DMS53 treated with DMSO at 0.1 percent for 48 hours (cell line): Measurements from ENCODE around the gene YARS1.

Experiments
- DNase-seq: peaks from one replicate; lab custom pipeline; 2025; ENCODE audit not compliant: unreplicated experiment; lab: John Stamatoyannopoulos, UW

Gene YARS1

DNA sequence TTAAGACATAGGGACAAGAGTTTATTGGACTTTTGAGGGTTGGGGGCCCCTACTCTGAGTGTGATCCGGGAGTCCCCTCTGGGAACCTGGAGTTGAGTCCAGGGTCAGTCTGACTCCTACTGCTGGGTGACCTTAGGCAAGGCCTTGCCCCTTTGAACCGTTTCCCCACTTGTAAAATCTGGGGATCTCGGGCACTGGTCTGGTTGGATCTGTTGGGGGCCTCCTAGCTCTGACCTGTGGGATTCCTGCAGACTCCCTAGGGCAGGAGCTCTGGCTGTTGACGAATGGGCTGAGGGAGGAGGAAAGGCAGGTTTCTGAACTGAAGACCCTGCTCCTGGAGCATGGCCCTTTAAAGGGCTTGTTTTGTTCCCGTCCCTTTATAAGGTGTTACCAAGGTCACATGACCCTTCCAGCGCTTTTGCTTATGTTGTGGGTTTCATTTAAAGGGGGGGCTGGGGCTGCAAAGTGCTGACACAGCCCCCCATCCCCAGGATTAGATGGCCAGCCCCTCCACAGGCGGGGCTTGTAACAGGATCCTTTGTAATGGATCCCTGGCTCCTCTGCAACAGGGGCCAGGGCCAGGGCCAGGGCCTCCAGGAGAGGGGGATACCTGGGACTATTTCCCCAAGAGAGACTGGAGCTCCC lies 50.7 kb downstream of the YARS1 start:
- DNase-seq = no peak

- DNase-seq = no peak
These were observed 51.4 kb downstream of the YARS1 start for GRCh38 chr1:32765570-32766327.

- no peak for DNase-seq
These were observed 52.2 kb downstream of the YARS1 start for GRCh38 chr1:32764826-32765569.

GRCh38 chr1:32763221-32763620 lies 53.9 kb downstream of the YARS1 start:
- no peak for DNase-seq

DNA sequence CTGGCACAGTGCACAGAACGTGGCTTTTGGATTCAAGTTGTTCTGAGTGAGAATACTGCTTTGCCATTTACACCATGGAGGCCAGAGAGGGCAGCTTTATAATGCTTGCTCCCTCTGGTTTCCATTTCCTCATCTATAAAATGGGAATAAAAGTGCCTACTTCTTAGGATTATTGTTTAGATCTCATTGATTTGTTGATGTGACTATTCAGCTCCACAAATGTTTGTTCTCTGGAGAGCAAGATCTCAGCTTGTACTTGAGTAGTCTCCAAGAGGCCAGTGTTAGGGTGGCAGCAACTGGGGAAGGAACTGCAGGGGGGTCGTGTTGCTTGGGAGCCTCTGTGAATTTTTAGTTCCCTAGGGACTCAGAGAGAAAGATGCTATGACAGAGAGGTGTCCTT lies 55.2 kb downstream of the YARS1 start:
- DNase-seq = no peak

DNA sequence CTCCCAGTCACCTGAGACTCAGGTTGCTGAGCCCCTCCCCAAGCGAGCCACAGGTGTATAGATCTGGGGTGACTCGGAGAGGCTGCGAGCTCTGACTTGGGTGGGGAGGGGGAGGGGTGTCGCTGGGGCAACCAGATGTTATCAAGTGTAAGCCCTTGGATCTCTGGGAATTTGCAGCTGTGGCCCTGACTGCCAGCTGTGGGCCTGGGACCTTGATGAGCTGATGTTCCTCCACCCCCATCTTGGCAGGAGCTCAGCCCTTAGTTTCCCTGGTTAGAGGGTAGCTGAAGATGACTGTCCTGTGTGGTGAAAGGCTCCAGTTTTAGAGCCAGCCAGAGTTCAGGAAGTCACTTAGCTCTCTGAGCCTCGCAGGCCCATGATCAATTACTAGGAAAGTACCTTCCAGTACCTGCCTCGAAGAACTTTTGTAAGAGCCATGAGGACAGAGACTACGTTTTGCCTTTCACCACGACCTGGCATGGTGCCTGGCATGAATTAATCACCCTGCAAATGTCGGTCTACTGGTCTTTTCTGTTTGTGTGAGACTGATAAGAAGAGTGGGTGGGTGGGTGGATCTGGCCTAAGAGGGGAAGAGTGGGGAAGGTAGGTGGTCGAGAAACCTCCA lies 55.8 kb downstream of the YARS1 start:
- DNase-seq = no peak

DNA sequence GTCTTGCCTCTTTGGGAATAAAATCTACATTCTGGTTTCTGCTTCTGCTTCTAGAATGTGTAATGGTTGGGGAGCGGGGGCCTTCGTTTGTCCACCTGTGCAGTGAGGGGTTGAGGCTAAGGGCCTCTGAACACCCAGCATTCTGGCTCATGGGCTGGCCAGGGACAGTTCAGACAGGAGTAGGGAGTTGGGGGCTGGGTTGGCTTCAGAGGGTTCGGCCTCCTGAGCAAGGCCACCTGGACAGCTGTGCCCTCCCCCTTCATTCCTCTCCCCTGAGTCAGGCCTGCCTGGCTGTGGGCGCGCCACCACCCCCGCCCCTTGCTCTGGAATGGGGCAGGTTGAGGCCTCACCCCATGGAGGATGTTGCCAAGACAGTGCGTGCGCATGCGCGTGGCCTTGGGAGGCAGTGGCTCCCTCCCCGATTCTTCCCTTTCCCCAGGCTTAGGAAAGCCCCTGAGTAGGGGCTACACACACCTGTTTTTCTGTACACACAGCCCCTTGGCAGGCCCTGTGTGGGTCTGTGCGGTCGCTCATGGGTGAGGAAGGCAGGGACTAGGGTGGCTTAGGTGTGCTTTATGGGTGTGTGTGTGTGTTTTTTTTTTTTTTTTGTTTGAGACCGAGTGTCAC lies 57.0 kb downstream of the YARS1 start:
- no peak for DNase-seq

- peak; percentile 39 for DNase-seq
These were observed 57.6 kb downstream of the YARS1 start for GRCh38 chr1:32759521-32759981.

DNA sequence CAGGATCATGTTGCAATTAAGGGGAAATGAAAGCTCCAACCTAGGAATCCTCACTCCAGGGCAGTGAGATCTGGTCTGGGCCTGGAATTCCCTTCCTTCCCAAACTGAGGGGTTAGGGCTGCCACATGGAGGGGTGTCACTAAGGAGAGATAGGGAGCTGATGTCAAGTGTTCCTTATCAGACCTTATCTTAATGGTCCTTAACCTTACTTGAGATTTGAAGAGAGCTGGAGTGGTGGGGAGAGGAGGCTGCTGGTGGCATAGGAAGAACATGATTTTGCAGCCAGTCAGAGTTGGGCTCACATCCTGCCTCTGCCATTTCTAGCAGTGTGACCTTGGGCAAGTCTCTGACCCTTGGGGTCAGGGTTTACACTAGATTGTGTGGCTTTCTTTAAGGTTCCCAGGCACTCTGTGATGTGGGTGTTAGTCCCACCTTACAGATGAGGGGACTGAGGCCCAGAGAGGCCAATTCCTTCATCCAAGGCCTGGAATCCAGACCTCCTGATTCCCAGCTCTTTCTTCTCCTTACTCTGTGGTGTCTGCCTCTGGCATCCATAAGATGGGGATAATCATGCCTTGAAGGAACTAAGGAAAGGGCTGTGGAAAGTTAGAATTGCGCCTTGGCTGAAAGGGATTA lies 58.2 kb downstream of the YARS1 start:
- no peak for DNase-seq

DNA sequence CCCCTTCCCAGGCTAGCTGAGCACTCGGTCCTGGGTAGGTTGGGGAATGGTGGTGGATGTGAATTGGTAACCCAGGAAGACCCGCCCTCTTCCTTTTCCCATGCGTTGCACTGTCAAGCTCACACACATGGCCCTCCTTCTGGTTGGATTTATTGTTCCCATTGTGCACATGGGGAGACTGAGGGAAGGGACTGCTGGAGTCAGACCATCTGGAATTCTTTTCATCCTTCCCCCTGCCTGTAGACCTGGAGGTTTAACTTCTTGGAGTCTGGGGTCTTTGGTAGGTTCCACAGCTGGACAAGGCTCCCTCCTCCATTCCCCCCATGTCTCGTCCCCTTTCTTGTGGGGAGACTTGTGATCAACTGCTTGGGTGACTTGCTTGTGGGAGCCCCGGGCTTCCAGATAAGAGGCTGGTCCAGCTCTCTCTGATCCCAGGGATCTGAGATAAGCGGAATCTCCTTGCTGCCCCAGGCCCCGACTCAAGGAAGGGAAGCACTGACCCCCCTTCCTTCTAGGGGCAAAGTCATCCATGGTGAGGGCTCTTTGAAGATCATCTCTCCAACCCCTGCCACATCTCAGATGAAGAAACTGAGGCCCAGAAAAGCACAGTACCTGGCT lies 58.9 kb downstream of the YARS1 start:
- DNase-seq = no peak

DNA sequence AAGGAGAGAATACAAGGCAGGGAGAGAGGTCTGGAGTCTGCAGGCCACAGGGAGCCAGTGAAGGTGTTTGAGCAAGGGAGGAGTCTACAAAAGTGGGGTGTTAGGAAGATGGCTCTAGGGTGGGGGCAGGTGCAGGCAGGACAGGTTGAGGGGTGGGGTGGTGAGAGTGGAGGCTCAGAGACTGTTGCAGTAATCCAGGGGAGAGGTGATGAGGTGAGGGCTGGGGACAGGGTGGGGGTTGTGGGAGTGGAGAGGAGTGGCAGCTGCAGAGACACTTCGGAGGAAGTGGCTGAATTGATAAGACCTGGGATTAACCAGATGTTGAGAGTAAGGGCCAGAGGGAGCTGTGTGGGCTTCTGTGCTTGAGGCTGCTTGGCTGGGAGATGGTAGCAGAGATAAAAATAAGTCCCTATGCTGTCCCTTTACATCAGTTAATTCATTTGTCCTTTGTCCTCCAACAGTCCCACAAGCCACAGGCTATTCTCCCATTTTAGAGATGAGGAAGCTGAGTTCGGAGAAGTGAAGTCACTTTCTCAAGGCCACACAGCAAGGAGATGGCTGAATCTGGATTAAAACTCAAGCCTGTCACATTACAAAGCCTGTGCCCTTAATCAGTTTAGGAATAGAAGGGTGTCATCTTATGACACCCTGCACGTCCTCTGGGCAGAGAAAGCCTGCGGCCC lies 59.8 kb downstream of the YARS1 start:
- no peak for DNase-seq

GRCh38 chr1:32755810-32756159 lies 61.4 kb downstream of the YARS1 start:
- DNase-seq = no peak

DNA sequence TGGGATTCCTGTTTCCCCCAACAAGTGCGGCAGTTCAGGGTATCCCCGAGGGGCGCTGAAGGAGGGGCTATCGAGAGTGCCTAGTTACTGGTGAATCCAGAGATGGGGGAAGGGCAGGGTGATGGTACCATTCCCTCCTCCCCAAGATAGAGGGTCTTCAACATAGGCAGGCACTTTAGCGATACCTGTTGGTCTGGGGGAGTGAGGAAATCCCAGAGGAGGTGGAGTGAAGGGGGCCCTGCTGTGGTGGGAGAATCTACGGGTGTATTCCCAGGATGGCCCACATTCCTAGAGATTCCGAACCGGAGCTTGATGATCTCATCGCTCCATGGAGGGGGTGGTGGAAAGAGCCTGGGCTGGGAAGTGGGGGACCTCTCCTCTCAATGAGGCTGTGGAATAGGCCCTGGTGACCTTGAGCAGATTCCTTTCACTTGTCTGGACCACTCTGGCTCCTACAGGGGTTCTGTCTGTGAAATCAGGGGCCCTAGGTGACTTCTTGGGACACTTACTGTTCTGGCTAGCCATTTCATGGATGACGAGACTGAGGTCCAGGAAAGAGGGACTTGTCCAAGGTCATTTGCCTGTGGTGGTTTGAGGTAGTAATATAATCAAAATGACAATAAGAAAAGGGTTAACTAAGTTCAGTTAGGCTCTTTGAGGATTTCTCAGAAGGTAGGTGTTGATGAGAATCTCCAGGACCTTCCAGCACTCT lies 61.9 kb downstream of the YARS1 start:
- DNase-seq = no peak

- no peak for DNase-seq
These were observed 62.7 kb downstream of the YARS1 start for GRCh38 chr1:32754317-32755097.

GRCh38 chr1:32753532-32754316 lies 63.4 kb downstream of the YARS1 start:
- peak; percentile 41 for DNase-seq

DNA sequence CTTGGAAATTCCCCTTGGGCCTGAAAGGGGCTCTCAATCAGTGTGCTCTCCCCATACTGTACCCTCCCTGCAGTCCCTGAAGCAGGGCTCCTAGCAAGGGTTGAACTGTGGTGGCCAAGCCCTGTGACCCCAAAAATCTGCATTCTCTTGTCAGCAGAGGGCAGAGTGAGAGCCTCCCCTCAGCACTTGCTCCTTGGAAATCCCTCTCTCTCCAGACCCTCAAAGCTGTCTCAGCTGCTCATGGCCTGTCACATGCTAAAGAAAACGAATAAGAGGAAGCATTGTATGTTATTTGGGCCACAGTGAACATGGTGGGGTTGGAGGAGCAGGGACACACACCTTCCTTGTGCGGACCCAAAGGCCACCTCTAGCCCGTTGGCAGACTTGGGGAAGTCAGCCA lies 67.4 kb downstream of the YARS1 start:
- no peak for DNase-seq

DNA sequence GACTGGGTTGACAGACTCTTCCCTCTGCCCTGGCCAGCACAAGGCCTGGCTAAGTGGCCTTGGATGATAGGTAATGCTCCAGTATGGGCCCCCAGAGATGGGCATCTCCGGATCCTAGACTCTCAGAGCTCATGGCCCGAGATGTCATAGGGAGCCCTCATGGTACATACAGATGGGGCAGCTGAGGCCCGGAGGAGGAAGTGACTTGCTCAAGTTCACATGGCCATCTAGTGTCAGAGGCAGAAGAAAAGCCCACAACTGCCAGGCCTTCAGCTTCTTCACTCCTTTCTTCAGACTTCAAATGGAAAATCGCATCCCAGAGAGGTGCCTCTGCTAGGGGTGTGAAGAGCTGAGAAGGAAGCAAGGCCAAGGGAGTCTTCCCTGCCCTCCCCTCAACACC lies 67.8 kb downstream of the YARS1 start:
- no peak for DNase-seq

GRCh38 chr1:32748926-32749325 lies 68.2 kb downstream of the YARS1 start:
- no peak for DNase-seq
